ENCODE results near the gene HINT3.

- TF ChIP-seq, protein P1, sequence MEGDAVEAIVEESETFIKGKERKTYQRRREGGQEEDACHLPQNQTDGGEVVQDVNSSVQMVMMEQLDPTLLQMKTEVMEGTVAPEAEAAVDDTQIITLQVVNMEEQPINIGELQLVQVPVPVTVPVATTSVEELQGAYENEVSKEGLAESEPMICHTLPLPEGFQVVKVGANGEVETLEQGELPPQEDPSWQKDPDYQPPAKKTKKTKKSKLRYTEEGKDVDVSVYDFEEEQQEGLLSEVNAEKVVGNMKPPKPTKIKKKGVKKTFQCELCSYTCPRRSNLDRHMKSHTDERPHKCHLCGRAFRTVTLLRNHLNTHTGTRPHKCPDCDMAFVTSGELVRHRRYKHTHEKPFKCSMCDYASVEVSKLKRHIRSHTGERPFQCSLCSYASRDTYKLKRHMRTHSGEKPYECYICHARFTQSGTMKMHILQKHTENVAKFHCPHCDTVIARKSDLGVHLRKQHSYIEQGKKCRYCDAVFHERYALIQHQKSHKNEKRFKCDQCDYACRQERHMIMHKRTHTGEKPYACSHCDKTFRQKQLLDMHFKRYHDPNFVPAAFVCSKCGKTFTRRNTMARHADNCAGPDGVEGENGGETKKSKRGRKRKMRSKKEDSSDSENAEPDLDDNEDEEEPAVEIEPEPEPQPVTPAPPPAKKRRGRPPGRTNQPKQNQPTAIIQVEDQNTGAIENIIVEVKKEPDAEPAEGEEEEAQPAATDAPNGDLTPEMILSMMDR (IDR thresholded peaks at IDR 0.05; ENCODE audit: insufficient read depth, low read length, poor library complexity, severe bottlenecking), result no peak
- TF ChIP-seq EZH2phosphoT487 (conservative IDR thresholded peaks at IDR 0.05; ENCODE audit: low read length), result no peak
These were observed 12.8 kb upstream of the HINT3 start for GRCh38 chr6:125943528-125944433.
